Stomach smooth muscle (tissue), 2 donors: ENCODE measurements around the gene CSF3R.

ENCODE experiments used
- H3K27ac ChIP-seq: one replicate; pipeline ENCODE4 v1.7.0; 2013; ENCODE audit warnings: mild to moderate bottlenecking, low read length, inconsistent platforms
- H3K27me3 ChIP-seq, 2 donors: one replicate each; pipeline ENCODE4 v1.7.0; 2013; ENCODE audit warnings: low read length in 2 of 2; ENCODE audit not compliant: insufficient read depth in 2 of 2, control insufficient read depth in 1 of 2
- H3K36me3 ChIP-seq, 2 donors: one replicate each; pipeline ENCODE4 v1.7.0; 2013; ENCODE audit warnings: low read length in 2 of 2; ENCODE audit not compliant: control insufficient read depth in 2 of 2, insufficient read depth in 2 of 2
- H3K4me1 ChIP-seq: one replicate; pipeline ENCODE4 v1.7.0; 2013; ENCODE audit warnings: low read length; ENCODE audit not compliant: control insufficient read depth, insufficient read depth
- H3K4me3 ChIP-seq, 2 donors: one replicate each; pipeline ENCODE4 v1.7.0; 2013; ENCODE audit warnings: low read length in 2 of 2
- H3K9ac ChIP-seq, 2 donors: one replicate each; pipeline ENCODE4 v1.7.0; 2013; ENCODE audit warnings: low read length in 2 of 2, mild to moderate bottlenecking in 1 of 2
- H3K9me3 ChIP-seq, 2 donors: one replicate each; pipeline ENCODE4 v1.7.0; 2013; ENCODE audit warnings: low read length in 2 of 2; ENCODE audit not compliant: control insufficient read depth in 2 of 2
- donor health status: healthy.
- donor health status: Pancreatic carcinoma.

Gene CSF3R

DNA sequence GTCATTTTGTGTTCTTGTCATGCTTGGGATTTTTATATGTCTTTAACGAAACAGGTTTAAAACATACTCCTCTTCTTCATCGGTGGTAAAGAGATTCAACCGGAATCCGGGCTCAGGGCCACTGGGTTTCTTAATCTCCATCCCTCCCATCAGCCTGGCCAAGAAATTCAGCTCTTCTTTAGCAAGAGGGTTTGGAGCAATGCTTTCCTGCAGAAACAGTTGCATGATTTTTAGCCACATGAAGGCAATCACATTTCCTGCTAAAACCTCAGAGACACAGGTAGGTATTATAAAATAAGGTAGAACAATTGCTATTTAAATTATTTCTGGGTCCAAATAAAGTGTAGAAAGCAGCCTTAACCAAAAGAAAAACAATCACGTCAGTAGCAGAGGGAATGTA, 62.3 kb downstream of the CSF3R start:
- Histone ChIP-seq H3K4me1 (peaks cover 4% of the 10 kb centered on the region), H3K9ac (peak overlapping the region in 1 of 2 donors; percentile 15), H3K27me3 (no peaks in the 10 kb centered on the region), H3K4me3 (peak overlapping the region in 1 of 2 donors; percentile 47), H3K27ac (no peak overlapping the region), H3K36me3 (peaks cover 18 to 35% of the 10 kb centered on the region in 2 donors), H3K9me3 (no peaks in the 10 kb centered on the region)

DNA sequence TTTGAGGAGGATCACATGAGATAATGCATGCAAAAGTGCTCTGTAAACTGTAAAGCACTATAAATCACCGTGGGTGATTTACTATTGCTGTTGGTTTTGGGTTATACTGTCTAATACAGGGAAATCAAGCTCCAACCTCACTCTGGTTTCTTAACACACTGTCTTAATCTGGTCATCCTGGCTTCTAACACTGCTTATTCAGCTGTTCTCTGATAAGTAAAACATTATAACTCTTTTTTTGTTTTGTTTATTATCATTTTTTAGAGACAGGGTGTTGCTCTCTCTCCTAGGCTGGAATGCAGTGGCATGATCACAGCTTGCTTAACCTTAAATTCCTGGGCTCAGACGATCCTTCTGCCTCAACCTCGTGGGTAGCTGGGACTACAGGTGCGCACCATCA, 63.1 kb downstream of the CSF3R start:
- H3K27me3 ChIP-seq, result no peaks in the 10 kb centered on the region
- H3K4me3 ChIP-seq, result no peak overlapping the region
- H3K4me1 ChIP-seq, result peaks cover 4% of the 10 kb centered on the region
- H3K27ac ChIP-seq, result no peak overlapping the region
- H3K36me3 ChIP-seq, result peaks cover 16 to 35% of the 10 kb centered on the region in 2 donors
- H3K9ac ChIP-seq, result no peak overlapping the region
- no peaks in the 10 kb centered on the region for H3K9me3 ChIP-seq

GRCh38 chr1:36419140-36419539, 63.6 kb downstream of the CSF3R start:
- H3K36me3 ChIP-seq, result peaks cover 12 to 35% of the 10 kb centered on the region in 2 donors
- no peaks in the 10 kb centered on the region for H3K9me3 ChIP-seq
- H3K4me1 ChIP-seq, result peaks cover 4% of the 10 kb centered on the region
- no peak overlapping the region for H3K9ac ChIP-seq
- no peak overlapping the region for H3K4me3 ChIP-seq
- H3K27me3 ChIP-seq, result no peaks in the 10 kb centered on the region
- no peak overlapping the region for H3K27ac ChIP-seq

- Histone ChIP-seq H3K9ac (no peak overlapping the region), H3K9me3 (no peaks in the 10 kb centered on the region), H3K4me1 (peaks cover 4% of the 10 kb centered on the region), H3K27me3 (no peaks in the 10 kb centered on the region), H3K4me3 (no peak overlapping the region), H3K36me3 (peaks cover 9 to 31% of the 10 kb centered on the region in 2 donors), H3K27ac (no peak overlapping the region)
Observed at GRCh38 chr1:36417931-36418330, 64.8 kb downstream of the CSF3R start.
